T-helper 1 cell treated with Interleukin-12 subunit alpha and Interleukin-12 subunit beta and Interleukin-4 antibody, amounts not matched to agents 30 μg/mL and 1 μg/mL, for 36 hours (primary cell): Measurements from ENCODE around the gene EIF4A3.
A peak's percentile ranks its signal among the peaks of the same experiment; 100 is the strongest.

Source experiments
- H3K27ac Mint-ChIP-seq: one replicate; pipeline ENCODE4 v1.8.0; 2021; ENCODE audit warnings: mild to moderate bottlenecking, mixed read lengths
- H3K27me3 Mint-ChIP-seq: one replicate; pipeline ENCODE4 v1.8.0; 2021; ENCODE audit warnings: low read depth, mixed read lengths
- H3K36me3 Mint-ChIP-seq: one replicate; pipeline ENCODE4 v1.8.0; 2021; ENCODE audit warnings: low read depth, mixed read lengths
- H3K4me1 Mint-ChIP-seq: one replicate; pipeline ENCODE4 v1.8.0; 2021; ENCODE audit warnings: low read depth, mixed read lengths
- H3K4me3 Mint-ChIP-seq: one replicate; pipeline ENCODE4 v1.8.0; 2021; ENCODE audit warnings: mild to moderate bottlenecking, moderate library complexity, mixed read lengths
- H3K9me3 Mint-ChIP-seq: one replicate; pipeline ENCODE4 v1.8.0; 2021; ENCODE audit warnings: mixed read lengths

Gene EIF4A3

DNA sequence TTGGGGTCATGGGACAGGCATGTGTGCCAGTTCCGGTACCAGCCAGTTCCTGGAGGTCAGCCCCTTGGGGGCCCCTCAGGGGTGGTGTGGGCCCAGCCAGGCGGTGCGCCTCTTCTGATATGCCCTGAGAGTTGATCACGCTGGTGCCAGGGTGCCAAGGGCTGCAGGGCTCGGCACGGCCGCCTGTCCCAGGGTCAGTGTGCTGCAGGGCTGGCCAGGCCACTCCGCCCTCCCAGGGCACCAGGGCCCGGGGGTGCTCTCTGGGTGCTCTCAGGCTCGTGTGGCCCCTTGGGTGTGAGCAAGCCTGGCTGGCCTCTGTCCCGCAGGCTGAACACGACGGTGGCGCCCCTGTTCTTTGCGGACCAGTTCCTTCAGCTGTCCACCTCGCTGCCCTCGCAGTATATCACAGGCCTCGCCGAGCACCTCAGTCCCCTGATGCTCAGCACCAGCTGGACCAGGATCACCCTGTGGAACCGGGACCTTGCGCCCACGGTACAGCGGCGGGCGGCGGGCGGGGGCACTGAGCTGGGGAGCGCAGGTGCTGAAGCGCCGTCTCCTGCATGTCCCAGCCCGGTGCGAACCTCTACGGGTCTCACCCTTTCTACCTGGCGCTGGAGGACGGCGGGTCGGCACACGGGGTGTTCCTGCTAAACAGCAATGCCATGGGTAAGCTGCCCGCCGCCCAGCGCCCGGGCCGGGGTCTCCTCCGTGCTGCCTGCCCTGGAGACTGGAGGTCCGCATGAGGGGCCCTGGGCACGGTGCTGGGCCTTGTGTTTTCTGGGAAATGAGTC lies 39.5 kb downstream of the EIF4A3 start:
- Mint-ChIP-seq H3K27me3 (no peaks in the 10 kb centered on the region), H3K4me3 (no peak overlapping the region), H3K36me3 (no peaks in the 10 kb centered on the region), H3K4me1 (peaks cover 4% of the 10 kb centered on the region), H3K27ac (no peak overlapping the region), H3K9me3 (no peaks in the 10 kb centered on the region)

- no peaks in the 10 kb centered on the region for H3K36me3 Mint-ChIP-seq
- no peaks in the 10 kb centered on the region for H3K9me3 Mint-ChIP-seq
- no peaks in the 10 kb centered on the region for H3K27me3 Mint-ChIP-seq
These were observed 40.2 kb downstream of the EIF4A3 start for GRCh38 chr17:80106751-80107150.

GRCh38 chr17:80106176-80106575 lies 40.8 kb downstream of the EIF4A3 start:
- H3K36me3 Mint-ChIP-seq = no peaks in the 10 kb centered on the region
- no peak overlapping the region for H3K27ac Mint-ChIP-seq
- H3K4me1 Mint-ChIP-seq = peaks cover 10% of the 10 kb centered on the region
- H3K4me3 Mint-ChIP-seq = no peak overlapping the region
- H3K27me3 Mint-ChIP-seq = no peaks in the 10 kb centered on the region
- H3K9me3 Mint-ChIP-seq = no peaks in the 10 kb centered on the region

More at GRCh38 chr17:80106751-80107150, 40.2 kb downstream of the EIF4A3 start:
- peaks cover 10% of the 10 kb centered on the region for H3K4me1 Mint-ChIP-seq
- H3K4me3 Mint-ChIP-seq = no peak overlapping the region
- no peak overlapping the region for H3K27ac Mint-ChIP-seq

GRCh38 chr17:80105762-80106161 lies 41.2 kb downstream of the EIF4A3 start:
- H3K27ac Mint-ChIP-seq = no peak overlapping the region
- no peaks in the 10 kb centered on the region for H3K9me3 Mint-ChIP-seq
- H3K36me3 Mint-ChIP-seq = no peaks in the 10 kb centered on the region
- no peaks in the 10 kb centered on the region for H3K27me3 Mint-ChIP-seq
- peaks cover 12% of the 10 kb centered on the region for H3K4me1 Mint-ChIP-seq
- no peak overlapping the region for H3K4me3 Mint-ChIP-seq

GRCh38 chr17:80104956-80105375 lies 42.0 kb downstream of the EIF4A3 start:
- H3K27me3 Mint-ChIP-seq = peaks cover 5% of the 10 kb centered on the region
- no peak overlapping the region for H3K4me3 Mint-ChIP-seq
- H3K27ac Mint-ChIP-seq = no peak overlapping the region
- no peaks in the 10 kb centered on the region for H3K9me3 Mint-ChIP-seq
- no peaks in the 10 kb centered on the region for H3K36me3 Mint-ChIP-seq
- peaks cover 20% of the 10 kb centered on the region for H3K4me1 Mint-ChIP-seq

GRCh38 chr17:80104321-80104955 lies 42.5 kb downstream of the EIF4A3 start:
- peaks cover 6% of the 10 kb centered on the region for H3K27me3 Mint-ChIP-seq

DNA sequence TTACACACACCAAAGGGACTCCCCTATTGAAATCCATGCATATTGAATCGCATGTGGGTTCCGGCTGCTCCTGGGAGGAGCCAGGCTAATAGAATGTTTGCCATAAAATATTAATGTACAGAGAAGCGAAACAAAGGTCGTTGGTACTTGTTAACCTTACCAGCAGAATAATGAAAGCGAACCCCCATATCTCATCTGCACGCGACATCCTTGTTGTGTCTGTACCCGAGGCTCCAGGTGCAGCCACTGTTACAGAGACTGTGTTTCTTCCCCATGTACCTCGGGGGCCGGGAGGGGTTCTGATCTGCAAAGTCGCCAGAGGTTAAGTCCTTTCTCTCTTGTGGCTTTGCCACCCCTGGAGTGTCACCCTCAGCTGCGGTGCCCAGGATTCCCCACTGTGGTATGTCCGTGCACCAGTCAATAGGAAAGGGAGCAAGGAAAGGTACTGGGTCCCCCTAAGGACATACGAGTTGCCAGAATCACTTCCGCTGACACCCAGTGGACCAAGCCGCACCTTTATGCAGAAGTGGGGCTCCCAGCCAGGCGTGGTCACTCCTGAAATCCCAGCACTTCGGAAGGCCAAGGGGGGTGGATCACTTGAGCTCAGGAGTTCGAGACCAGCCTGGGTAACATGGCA lies 43.4 kb downstream of the EIF4A3 start:
- Mint-ChIP-seq H3K36me3 (no peaks in the 10 kb centered on the region), H3K27me3 (peaks cover 6% of the 10 kb centered on the region), H3K27ac (peak overlapping the region; percentile 22), H3K9me3 (no peaks in the 10 kb centered on the region), H3K4me3 (peak overlapping the region; percentile 22), H3K4me1 (peaks cover 20% of the 10 kb centered on the region)

More at GRCh38 chr17:80104321-80104955, 42.5 kb downstream of the EIF4A3 start:
- Mint-ChIP-seq H3K36me3 (no peaks in the 10 kb centered on the region), H3K4me1 (peaks cover 20% of the 10 kb centered on the region), H3K4me3 (no peak overlapping the region), H3K9me3 (no peaks in the 10 kb centered on the region), H3K27ac (no peak overlapping the region)

DNA sequence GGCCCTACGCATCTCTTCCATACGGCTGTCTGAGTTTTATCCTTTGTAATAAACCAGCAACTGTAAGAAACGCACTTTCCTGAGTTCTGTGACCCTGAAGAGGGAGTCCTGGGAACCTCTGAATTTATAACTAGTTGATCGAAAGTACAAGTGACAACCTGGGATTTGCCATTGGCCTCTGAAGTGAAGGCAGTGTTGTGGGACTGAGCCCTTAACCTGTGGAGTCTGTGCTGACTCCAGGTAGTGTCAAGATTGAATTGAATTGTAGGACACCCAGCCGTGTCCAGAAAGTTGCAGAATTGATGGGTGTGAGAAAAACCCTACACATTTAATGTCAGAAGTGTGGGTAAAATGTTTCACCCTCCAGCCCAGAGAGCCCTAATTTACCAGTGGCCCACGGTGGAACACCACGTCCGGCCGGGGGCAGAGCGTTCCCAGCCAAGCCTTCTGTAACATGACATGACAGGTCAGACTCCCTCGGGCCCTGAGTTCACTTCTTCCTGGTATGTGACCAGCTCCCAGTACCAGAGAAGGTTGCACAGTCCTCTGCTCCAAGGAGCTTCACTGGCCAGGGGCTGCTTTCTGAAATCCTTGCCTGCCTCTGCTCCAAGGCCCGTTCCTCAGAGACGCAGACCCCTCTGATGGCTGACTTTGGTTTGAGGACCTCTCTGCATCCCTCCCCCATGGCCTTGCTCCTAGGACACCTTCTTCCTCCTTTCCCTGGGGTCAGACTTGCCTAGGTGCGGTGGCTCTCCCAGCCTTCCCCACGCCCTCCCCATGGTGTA lies 44.1 kb downstream of the EIF4A3 start:
- no peaks in the 10 kb centered on the region for H3K9me3 Mint-ChIP-seq
- H3K36me3 Mint-ChIP-seq = no peaks in the 10 kb centered on the region
- H3K27ac Mint-ChIP-seq = peak overlapping the region; percentile 22
- peaks cover 6% of the 10 kb centered on the region for H3K27me3 Mint-ChIP-seq
- H3K4me1 Mint-ChIP-seq = peaks cover 20% of the 10 kb centered on the region
- peak overlapping the region; percentile 87 for H3K4me3 Mint-ChIP-seq

DNA sequence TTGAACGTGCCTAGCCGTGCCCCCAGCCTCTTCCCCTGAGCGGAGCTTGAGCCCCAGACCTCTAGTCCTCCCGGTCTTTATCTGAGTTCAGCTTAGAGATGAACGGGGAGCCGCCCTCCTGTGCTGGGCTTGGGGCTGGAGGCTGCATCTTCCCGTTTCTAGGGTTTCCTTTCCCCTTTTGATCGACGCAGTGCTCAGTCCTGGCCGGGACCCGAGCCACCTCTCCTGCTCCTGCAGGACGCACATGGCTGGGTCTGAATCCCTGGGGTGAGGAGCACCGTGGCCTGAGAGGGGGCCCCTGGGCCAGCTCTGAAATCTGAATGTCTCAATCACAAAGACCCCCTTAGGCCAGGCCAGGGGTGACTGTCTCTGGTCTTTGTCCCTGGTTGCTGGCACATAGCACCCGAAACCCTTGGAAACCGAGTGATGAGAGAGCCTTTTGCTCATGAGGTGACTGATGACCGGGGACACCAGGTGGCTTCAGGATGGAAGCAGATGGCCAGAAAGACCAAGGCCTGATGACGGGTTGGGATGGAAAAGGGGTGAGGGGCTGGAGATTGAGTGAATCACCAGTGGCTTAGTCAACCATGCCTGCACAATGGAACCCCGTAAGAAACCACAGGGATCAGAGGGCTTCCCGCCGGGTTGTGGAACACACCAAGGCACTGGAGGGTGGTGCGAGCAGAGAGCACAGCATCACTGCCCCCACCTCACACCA lies 44.8 kb downstream of the EIF4A3 start:
- Mint-ChIP-seq H3K36me3 (no peaks in the 10 kb centered on the region), H3K9me3 (no peaks in the 10 kb centered on the region), H3K4me3 (peak overlapping the region; percentile 87), H3K27me3 (peaks cover 6% of the 10 kb centered on the region), H3K4me1 (peaks cover 20% of the 10 kb centered on the region), H3K27ac (peak overlapping the region; percentile 82)

DNA sequence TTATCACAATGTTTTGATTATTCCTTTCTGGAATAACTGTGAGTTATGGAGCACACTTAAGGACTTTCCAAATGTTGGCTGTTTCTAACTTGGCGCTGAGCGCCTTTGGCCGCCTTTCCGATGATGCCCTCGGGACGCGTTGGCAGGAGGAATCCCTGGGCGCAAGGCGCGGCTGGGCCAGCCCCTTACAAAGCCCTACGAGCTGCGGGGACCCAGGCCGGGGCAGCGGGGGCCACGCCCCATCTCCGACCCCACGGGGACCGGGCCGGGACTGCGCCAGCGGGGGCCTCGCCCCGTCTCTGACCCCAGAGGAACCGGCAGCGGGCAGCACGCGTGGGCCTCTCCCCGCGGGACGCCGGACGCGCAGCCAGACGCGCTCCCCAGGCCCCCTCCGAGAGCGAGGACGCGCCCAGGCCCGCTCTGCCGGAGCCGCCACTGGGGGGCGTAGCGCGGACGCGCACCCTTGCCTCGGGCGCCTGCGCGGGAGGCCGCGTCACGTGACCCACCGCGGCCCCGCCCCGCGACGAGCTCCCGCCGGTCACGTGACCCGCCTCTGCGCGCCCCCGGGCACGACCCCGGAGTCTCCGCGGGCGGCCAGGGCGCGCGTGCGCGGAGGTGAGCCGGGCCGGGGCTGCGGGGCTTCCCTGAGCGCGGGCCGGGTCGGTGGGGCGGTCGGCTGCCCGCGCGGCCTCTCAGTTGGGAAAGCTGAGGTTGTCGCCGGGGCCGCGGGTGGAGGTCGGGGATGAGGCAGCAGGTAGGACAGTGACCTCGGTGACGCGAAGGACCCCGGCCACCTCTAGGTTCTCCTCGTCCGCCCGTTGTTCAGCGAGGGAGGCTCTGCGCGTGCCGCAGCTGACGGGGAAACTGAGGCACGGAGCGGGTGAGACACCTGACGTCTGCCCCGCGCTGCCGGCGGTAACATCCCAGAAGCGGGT lies 45.6 kb downstream of the EIF4A3 start, which contains the start of gene GAA:
TSS of gene GAA (plus strand) at position 571 of the 935 bp plus-strand sequence. CDS start 3,006 bp downstream, outside the sequence.
- peak within 1 kb of the TSS; percentile 82 for H3K27ac Mint-ChIP-seq
- peaks cover 20% of the 10 kb centered on the region for H3K4me1 Mint-ChIP-seq
- no peaks in the 10 kb centered on the region for H3K36me3 Mint-ChIP-seq
- peaks cover 6% of the 10 kb centered on the region for H3K27me3 Mint-ChIP-seq
- no peaks in the 10 kb centered on the region for H3K9me3 Mint-ChIP-seq
- peak within 1 kb of the TSS; percentile 87 for H3K4me3 Mint-ChIP-seq

DNA sequence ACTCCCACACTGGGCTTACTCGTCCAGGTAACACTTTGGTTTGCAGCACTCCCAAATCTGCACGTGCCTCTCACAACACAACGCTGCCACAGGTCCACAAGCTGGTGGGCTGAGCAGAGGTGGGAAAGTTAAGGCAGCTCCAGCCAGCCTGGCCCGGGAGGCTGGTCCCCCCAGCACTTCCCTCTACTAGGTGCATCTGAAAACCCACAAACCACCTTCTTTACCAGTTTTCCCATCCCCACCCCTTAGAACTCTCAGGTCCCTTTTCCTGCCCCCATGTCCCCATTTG lies 46.9 kb downstream of the EIF4A3 start:
- no peak overlapping the region for H3K27ac Mint-ChIP-seq
- H3K36me3 Mint-ChIP-seq = no peaks in the 10 kb centered on the region
- H3K9me3 Mint-ChIP-seq = no peaks in the 10 kb centered on the region
- peaks cover 20% of the 10 kb centered on the region for H3K4me1 Mint-ChIP-seq
- H3K4me3 Mint-ChIP-seq = no peak overlapping the region
- peaks cover 6% of the 10 kb centered on the region for H3K27me3 Mint-ChIP-seq

DNA sequence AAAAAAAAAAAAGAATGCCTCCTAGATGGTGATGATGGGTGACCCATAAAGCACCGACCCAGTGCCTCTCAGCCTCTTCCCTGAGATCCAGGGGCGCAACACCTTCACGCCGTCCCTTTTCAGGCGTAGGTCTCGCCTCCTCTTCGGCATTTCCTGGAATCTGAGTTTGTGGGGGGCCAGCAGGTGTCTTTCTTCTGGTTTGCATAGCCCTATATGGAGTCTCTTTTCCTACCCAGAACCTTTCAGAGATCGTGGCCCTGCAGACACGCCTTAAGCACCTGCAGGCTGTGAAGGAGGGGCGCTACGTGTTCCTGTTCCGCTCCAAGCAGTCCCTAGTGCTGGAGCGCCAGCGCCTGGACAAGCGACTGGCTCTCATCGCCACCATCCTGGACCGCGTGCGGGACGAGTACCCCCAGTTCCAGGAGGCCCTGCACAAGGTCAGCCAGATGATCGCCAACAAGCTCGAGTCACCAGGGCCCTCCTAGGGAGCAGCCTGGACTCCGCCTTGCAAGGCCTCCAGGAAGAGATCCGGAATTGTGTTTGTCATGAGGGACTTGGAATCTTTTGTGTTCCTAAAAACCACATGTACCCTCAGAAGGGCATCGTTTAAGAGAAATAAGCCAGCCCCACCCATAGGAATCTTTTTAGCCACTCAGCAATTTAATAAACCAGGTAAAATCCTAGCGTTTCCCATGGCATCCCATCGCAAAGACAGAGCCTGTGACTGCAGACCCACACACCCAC lies 47.5 kb downstream of the EIF4A3 start:
- no peaks in the 10 kb centered on the region for H3K9me3 Mint-ChIP-seq

More for the DNA sequence above, 47.5 kb downstream of the EIF4A3 start:
- H3K27me3 Mint-ChIP-seq = peaks cover 6% of the 10 kb centered on the region
- H3K4me3 Mint-ChIP-seq = no peak overlapping the region
- H3K27ac Mint-ChIP-seq = no peak overlapping the region
- no peaks in the 10 kb centered on the region for H3K36me3 Mint-ChIP-seq
- peaks cover 20% of the 10 kb centered on the region for H3K4me1 Mint-ChIP-seq
